MCF 10A (cell line): ENCODE results near the gene ALDH1A3. TPM values are rescaled to one million over a fixed set of nuclear protein-coding genes. Genes with fewer than 3 reads are reported as not detected.

Source experiments
- BruUV-seq: library from RNA; stranded (reverse); fragments of 400-500 nt; replicated peaks from 2 replicates; lab custom pipeline; 2021; lab: Mats Ljungman, UMichigan
- CTCF ChIA-PET: fragments of 300-600 bp; sonication (Branson Sonifier 250); formaldehyde crosslinking; extraction: SDS; loops from one replicate; lab custom pipeline; 2021; ENCODE audit warnings: antibody characterized with exemption, inconsistent platforms; lab: Yijun Ruan, JAX
- POLR2A ChIA-PET: fragments of 300-600, 350-650 bp; sonication (Branson Sonifier 250); formaldehyde crosslinking; extraction: SDS; loops from one replicate; lab custom pipeline; 2020; ENCODE audit warnings: antibody characterized with exemption, inconsistent platforms; lab: Yijun Ruan, JAX
- DNase-seq: peaks from one replicate; pipeline ENCODE4 v3.0.0-alpha.2; 2018; ENCODE audit not compliant: unreplicated experiment
- H3K27ac Mint-ChIP-seq: one replicate; pipeline ENCODE4 v1.8.0; 2022; ENCODE audit warnings: mild to moderate bottlenecking, low read depth, mixed read lengths; ENCODE audit not compliant: unreplicated experiment
- H3K27me3 Mint-ChIP-seq: one replicate; pipeline ENCODE4 v1.8.0; 2022; ENCODE audit warnings: mixed read lengths; ENCODE audit not compliant: insufficient read depth, unreplicated experiment
- H3K36me3 Mint-ChIP-seq: one replicate; pipeline ENCODE4 v1.8.0; 2022; ENCODE audit warnings: mild to moderate bottlenecking, moderate library complexity, mixed read lengths; ENCODE audit not compliant: insufficient read depth, unreplicated experiment
- H3K4me1 Mint-ChIP-seq: one replicate; pipeline ENCODE4 v1.8.0; 2022; ENCODE audit warnings: mixed read lengths; ENCODE audit not compliant: insufficient read depth, unreplicated experiment
- H3K4me3 Mint-ChIP-seq: one replicate; pipeline ENCODE4 v1.8.0; 2022; ENCODE audit warnings: mild to moderate bottlenecking, moderate library complexity, mixed read lengths; ENCODE audit not compliant: unreplicated experiment
- H3K9me3 Mint-ChIP-seq: one replicate; pipeline ENCODE4 v1.8.0; 2022; ENCODE audit warnings: mixed read lengths; ENCODE audit not compliant: unreplicated experiment
- intact Hi-C: fragments of 100-400 bp; cut with micrococcal nuclease; formaldehyde crosslinking; loops from 2 replicates; pipeline ENCODE4 v1.14.1; 2022
- total RNA-seq: library from RNA; stranded (reverse); gene quantifications from 2 replicates; pipeline ENCODE4 v1.2.3, GENCODE V29; 2022
- TF ChIP-seq, protein P1 (sequence below): fragments of 200-600 bp; IDR thresholded peaks from one replicate; pipeline ENCODE4 v1.8.0; 2022; ENCODE audit warnings: antibody characterized with exemption, mild to moderate bottlenecking; ENCODE audit not compliant: unreplicated experiment

ALDH1A3 gene
- total RNA-seq, 1 experiment from 2014 or later = 4.3 TPM

GRCh38 chr15:100879061-100879463 is 569 bp upstream of the ALDH1A3 start:
- H3K4me1 Mint-ChIP-seq = no peaks in the 10 kb centered on the region
- intact Hi-C loops = loop anchor here (5.0 kb wide), 1 partner anchor 38 kb away; the partner anchor contains the start of gene LRRK1
- no peaks in the 10 kb centered on the region for H3K27me3 Mint-ChIP-seq
- peaks cover 6% of the 10 kb centered on the region for H3K36me3 Mint-ChIP-seq
- CTCF ChIA-PET = interaction anchor here (0.7 to 1.1 kb wide), 4 partner anchors 8 to 128 kb away, joined by 3 to 4 read pairs (median 3); no protein-coding TSS in a partner anchor
- DNase-seq = no peak
- TF ChIP-seq, protein P1, sequence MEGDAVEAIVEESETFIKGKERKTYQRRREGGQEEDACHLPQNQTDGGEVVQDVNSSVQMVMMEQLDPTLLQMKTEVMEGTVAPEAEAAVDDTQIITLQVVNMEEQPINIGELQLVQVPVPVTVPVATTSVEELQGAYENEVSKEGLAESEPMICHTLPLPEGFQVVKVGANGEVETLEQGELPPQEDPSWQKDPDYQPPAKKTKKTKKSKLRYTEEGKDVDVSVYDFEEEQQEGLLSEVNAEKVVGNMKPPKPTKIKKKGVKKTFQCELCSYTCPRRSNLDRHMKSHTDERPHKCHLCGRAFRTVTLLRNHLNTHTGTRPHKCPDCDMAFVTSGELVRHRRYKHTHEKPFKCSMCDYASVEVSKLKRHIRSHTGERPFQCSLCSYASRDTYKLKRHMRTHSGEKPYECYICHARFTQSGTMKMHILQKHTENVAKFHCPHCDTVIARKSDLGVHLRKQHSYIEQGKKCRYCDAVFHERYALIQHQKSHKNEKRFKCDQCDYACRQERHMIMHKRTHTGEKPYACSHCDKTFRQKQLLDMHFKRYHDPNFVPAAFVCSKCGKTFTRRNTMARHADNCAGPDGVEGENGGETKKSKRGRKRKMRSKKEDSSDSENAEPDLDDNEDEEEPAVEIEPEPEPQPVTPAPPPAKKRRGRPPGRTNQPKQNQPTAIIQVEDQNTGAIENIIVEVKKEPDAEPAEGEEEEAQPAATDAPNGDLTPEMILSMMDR = no peak
- peak overlapping the region; percentile 63 for H3K4me3 Mint-ChIP-seq
- BruUV-seq = no TSS peak
- POLR2A ChIA-PET = interaction anchor here (0.7 to 2.7 kb wide), 3 partner anchors 21 to 276 kb away, joined by 3 to 11 read pairs (median 3); partner anchors contain the start of genes ASB7 and LINS1
- H3K9me3 Mint-ChIP-seq = no peaks in the 10 kb centered on the region
- H3K27ac Mint-ChIP-seq = no peak overlapping the region

DNA sequence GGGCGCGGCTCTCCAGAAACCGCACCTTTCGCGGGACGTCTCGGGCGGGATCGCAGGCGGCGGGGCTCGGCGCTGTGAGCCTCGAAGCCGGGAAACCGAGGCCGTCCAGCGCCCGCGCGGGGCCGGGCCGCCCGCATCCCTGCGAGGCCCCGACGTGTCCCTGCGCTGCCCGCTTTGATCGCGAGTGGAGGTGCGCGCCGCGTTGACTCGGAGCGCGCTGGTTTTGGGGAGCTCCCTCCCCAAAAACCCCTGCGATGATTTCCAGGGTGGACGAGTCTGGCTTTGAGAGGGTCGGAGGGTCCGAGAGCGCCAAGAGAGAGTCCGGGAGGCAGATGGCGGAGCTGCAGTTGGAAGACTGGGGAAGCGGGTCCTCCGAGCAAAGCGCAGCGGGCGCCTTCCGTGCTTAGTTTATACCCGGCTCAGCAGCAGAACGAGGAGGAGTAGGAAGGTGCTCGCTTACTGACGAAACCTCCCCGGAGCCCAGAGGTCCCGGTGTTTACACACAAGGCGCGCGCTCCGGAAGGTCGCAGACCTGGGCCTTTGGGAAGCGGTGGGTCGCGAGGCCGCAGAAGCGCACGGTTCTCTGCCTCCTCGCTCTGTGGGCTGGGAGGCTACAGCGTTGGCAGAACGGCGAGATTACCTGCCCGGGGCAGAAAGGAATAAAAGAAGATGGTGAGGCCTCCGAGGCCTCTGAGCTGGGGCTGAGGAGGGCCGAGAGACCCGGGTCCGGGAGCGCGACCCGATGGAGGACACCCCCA is 687 bp downstream of the ALDH1A3 start:
- Mint-ChIP-seq H3K4me3 (peak overlapping the region; percentile 57), H3K36me3 (peaks cover 6% of the 10 kb centered on the region), H3K4me1 (no peaks in the 10 kb centered on the region), H3K27me3 (no peaks in the 10 kb centered on the region), H3K27ac (no peak overlapping the region), H3K9me3 (no peaks in the 10 kb centered on the region)
- CTCF ChIA-PET = interaction anchor here (0.9 kb wide), 1 partner anchor 9 kb away, joined by 3 read pairs; no protein-coding TSS in a partner anchor
- no TSS peak for BruUV-seq
- POLR2A ChIA-PET = no interaction called here
- no peak for DNase-seq
- TF ChIP-seq, protein P1 = no peak
- intact Hi-C loops = no loop called here

- DNase-seq = no peak
- H3K36me3 Mint-ChIP-seq = peaks cover 6% of the 10 kb centered on the region
- no peaks in the 10 kb centered on the region for H3K27me3 Mint-ChIP-seq
- CTCF ChIA-PET = no interaction called here
- no peaks in the 10 kb centered on the region for H3K9me3 Mint-ChIP-seq
- H3K4me1 Mint-ChIP-seq = no peaks in the 10 kb centered on the region
- no peak overlapping the region for H3K27ac Mint-ChIP-seq
- H3K4me3 Mint-ChIP-seq = peak overlapping the region; percentile 57
- POLR2A ChIA-PET = no interaction called here
- intact Hi-C loops = no loop called here
- no TSS peak for BruUV-seq
- TF ChIP-seq, protein P1 = no peak
Observed at GRCh38 chr15:100880897-100881242, 1.2 kb downstream of the ALDH1A3 start.

DNA sequence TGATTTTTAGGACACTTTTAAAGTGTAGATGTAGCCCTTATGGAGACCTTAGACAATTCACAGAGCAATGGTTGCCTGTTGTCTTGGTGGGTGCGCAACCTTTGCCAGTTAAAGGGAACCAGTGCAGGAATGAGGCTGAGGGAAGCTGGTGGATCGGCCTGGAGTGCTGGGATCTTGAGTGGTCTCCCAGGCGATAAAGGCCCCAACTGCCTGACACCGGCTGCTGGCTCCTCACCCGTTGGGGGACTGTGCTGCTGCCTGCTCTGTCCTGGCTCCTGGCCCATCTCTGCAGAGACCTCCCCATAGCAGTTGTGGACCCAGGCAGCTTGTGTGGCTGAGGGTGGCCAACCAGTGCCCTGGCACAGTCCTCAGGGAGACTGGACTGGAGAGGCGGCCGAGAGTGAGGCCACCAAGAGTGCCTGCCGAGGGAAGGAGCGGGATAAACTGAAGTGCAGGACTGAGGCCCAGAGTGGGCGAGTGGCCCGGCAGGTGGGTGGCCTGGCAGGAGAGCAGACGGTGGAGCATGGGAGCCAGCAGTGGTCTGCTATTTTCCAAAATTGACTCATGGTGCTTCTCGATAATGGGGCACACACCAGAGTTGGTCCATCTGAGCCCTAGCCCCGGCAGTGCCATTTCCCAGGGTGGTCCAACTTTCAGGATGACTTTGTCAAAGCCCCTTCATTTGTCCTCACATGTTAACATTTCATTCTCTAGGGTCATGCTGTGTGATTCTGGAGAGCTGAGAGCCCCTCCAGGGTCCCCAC is 2.1 kb downstream of the ALDH1A3 start:
- no peak overlapping the region for H3K4me3 Mint-ChIP-seq

More for the DNA sequence above, 2.1 kb downstream of the ALDH1A3 start:
- Mint-ChIP-seq H3K27me3 (no peaks in the 10 kb centered on the region), H3K27ac (no peak overlapping the region), H3K9me3 (no peaks in the 10 kb centered on the region), H3K4me1 (no peaks in the 10 kb centered on the region), H3K36me3 (peaks cover 6% of the 10 kb centered on the region)
- CTCF ChIA-PET = interaction anchor here (1.0 kb wide), 1 partner anchor 127 kb away, joined by 4 read pairs; no protein-coding TSS in a partner anchor
- no peak for DNase-seq
- POLR2A ChIA-PET = no interaction called here
- TF ChIP-seq, protein P1 = no peak
- intact Hi-C loops = no loop called here
- BruUV-seq = no TSS peak
